ENCODE data around the gene NAGK.

NAGK gene

GRCh38 chr2:71125506-71126294 is 57.3 kb downstream of the NAGK start:
- H2AK5ac ChIP-seq (ENCODE audit: low read depth, low read length) = no peak overlapping the region
- no peak overlapping the region for H3K27ac ChIP-seq (replicated peaks; ENCODE audit: low read length)
- whole genome bisulfite sequencing, 2 donors (ENCODE audit: extremely low coverage in 2 of 2, insufficient read length in 2 of 2, insufficient replicate concordance in 1 of 2) = no CpG with 5 or more reads among the region's 7 CpGs
- H2BK5ac ChIP-seq (ENCODE audit: low read length) = no peak overlapping the region
- H3K4ac ChIP-seq (ENCODE audit: low read length) = no peak overlapping the region
- DNase-seq (ENCODE audit: low spot score) = no peak
- no peak overlapping the region for H2BK12ac ChIP-seq (ENCODE audit: low read length)
- peaks cover 0 to 4% of the 10 kb centered on the region in 2 donors for H3K4me1 ChIP-seq (ENCODE audit: control insufficient read depth in 2 of 2, insufficient read depth in 1 of 2, low read depth in 1 of 2, low read length in 2 of 2)
- H3K23ac ChIP-seq (ENCODE audit: low read depth, low read length, poor library complexity) = no peak overlapping the region
- no peak overlapping the region for H3K18ac ChIP-seq (ENCODE audit: low read length)
- H4K91ac ChIP-seq (ENCODE audit: low read depth, low read length, poor library complexity) = no peak overlapping the region
- H3K14ac ChIP-seq (ENCODE audit: low read length) = no peak overlapping the region
- H3K79me1 ChIP-seq (ENCODE audit: low read depth, low read length) = peaks cover 4% of the 10 kb centered on the region
- no peak overlapping the region for H2AFZ ChIP-seq (ENCODE audit: low read length)
- H3K9ac ChIP-seq (ENCODE audit: low read depth, low read length, poor library complexity) = no peak overlapping the region
- no peak overlapping the region for H3K4me2 ChIP-seq (ENCODE audit: insufficient read depth, low read length, poor library complexity, severe bottlenecking)
- no peaks in the 10 kb centered on the region for H3K27me3 ChIP-seq (ENCODE audit: control insufficient read depth in 3 of 3, insufficient read depth in 3 of 3, low read depth in 1 of 3, low read length in 3 of 3)
- H3K4me3 ChIP-seq (ENCODE audit: low read length in 2 of 2) = no peak overlapping the region
- H4K8ac ChIP-seq (ENCODE audit: low read depth, low read length) = no peak overlapping the region
- H2BK120ac ChIP-seq (ENCODE audit: low read depth, low read length) = no peak overlapping the region
- H3K36me3 ChIP-seq (replicated peaks in 1 of 2; ENCODE audit: control insufficient read depth in 2 of 2, insufficient read depth in 2 of 2, low read length in 2 of 2) = peaks cover 0 to 34% of the 10 kb centered on the region in 2 donors
- H2BK15ac ChIP-seq (ENCODE audit: low read length) = no peak overlapping the region
- no peaks in the 10 kb centered on the region for H3K9me3 ChIP-seq (replicated peaks in 1 of 2; ENCODE audit: control insufficient read depth in 2 of 2, insufficient read depth in 1 of 2, low read depth in 1 of 2, low read length in 2 of 2)

GRCh38 chr2:71126957-71127356 is 58.5 kb downstream of the NAGK start:
- Histone ChIP-seq H3K23ac (ENCODE audit: low read depth, low read length, poor library complexity) (no peak overlapping the region), H3K27ac (replicated peaks; ENCODE audit: low read length) (no peak overlapping the region), H2BK120ac (ENCODE audit: low read depth, low read length) (no peak overlapping the region), H3K4me2 (ENCODE audit: insufficient read depth, low read length, poor library complexity, severe bottlenecking) (no peak overlapping the region), H3K9me3 (replicated peaks in 1 of 2; ENCODE audit: control insufficient read depth in 2 of 2, insufficient read depth in 1 of 2, low read depth in 1 of 2, low read length in 2 of 2) (no peaks in the 10 kb centered on the region), H3K4ac (ENCODE audit: low read length) (no peak overlapping the region), H3K14ac (ENCODE audit: low read length) (no peak overlapping the region), H3K18ac (ENCODE audit: low read length) (no peak overlapping the region), H3K4me3 (ENCODE audit: low read length in 2 of 2) (no peak overlapping the region), H2BK15ac (ENCODE audit: low read length) (no peak overlapping the region), H4K91ac (ENCODE audit: low read depth, low read length, poor library complexity) (no peak overlapping the region), H3K9ac (ENCODE audit: low read depth, low read length, poor library complexity) (no peak overlapping the region), H2AK5ac (ENCODE audit: low read depth, low read length) (no peak overlapping the region), H3K27me3 (ENCODE audit: control insufficient read depth in 3 of 3, insufficient read depth in 3 of 3, low read depth in 1 of 3, low read length in 3 of 3) (no peaks in the 10 kb centered on the region), H3K4me1 (ENCODE audit: control insufficient read depth in 2 of 2, insufficient read depth in 1 of 2, low read depth in 1 of 2, low read length in 2 of 2) (peaks cover 2 to 7% of the 10 kb centered on the region in 2 donors), H3K36me3 (replicated peaks in 1 of 2; ENCODE audit: control insufficient read depth in 2 of 2, insufficient read depth in 2 of 2, low read length in 2 of 2) (peaks cover 0 to 22% of the 10 kb centered on the region in 2 donors), H2BK5ac (ENCODE audit: low read length) (no peak overlapping the region), H2BK12ac (ENCODE audit: low read length) (no peak overlapping the region), H4K8ac (ENCODE audit: low read depth, low read length) (no peak overlapping the region), H3K79me1 (ENCODE audit: low read depth, low read length) (peaks cover 4% of the 10 kb centered on the region), H2AFZ (ENCODE audit: low read length) (no peak overlapping the region)
- DNase-seq (ENCODE audit: low spot score) = no peak
- WGBS, 2 donors (ENCODE audit: extremely low coverage in 2 of 2, insufficient read length in 2 of 2, insufficient replicate concordance in 1 of 2) = no CpG with 5 or more reads among the region's 3 CpGs
